ENCODE data around the gene HEATR3.

HEATR3 gene

DNA sequence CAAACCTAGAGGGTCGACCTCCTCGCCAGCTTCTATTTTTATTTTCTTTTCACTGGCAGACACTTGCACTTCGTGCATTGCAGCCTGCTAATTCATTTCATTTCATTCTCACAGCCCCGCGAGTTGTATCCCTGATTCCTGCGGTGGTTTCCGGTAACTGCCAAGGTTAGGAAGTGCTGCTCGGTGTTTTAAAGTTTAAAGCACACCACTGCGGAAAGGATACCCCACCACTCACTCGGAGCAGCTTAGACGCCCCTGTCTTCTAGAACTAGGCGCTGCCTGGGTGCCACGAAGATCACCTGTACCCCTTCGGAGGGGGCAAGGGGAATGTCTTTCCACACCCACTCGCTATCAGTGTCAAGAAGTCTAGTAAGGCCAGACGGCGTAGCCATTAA lies 40.2 kb upstream of the HEATR3 start:
- DNase-seq (ENCODE audit: low read depth): peak; percentile 23
- TF ChIP-seq, protein P1, sequence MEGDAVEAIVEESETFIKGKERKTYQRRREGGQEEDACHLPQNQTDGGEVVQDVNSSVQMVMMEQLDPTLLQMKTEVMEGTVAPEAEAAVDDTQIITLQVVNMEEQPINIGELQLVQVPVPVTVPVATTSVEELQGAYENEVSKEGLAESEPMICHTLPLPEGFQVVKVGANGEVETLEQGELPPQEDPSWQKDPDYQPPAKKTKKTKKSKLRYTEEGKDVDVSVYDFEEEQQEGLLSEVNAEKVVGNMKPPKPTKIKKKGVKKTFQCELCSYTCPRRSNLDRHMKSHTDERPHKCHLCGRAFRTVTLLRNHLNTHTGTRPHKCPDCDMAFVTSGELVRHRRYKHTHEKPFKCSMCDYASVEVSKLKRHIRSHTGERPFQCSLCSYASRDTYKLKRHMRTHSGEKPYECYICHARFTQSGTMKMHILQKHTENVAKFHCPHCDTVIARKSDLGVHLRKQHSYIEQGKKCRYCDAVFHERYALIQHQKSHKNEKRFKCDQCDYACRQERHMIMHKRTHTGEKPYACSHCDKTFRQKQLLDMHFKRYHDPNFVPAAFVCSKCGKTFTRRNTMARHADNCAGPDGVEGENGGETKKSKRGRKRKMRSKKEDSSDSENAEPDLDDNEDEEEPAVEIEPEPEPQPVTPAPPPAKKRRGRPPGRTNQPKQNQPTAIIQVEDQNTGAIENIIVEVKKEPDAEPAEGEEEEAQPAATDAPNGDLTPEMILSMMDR (IDR thresholded peaks at IDR 0.05; ENCODE audit: insufficient read depth, low read depth, low read length, missing control alignments): no peak
- H3K4me3 ChIP-seq (ENCODE audit: low read depth, low read length): peak overlapping the region; percentile 89

DNA sequence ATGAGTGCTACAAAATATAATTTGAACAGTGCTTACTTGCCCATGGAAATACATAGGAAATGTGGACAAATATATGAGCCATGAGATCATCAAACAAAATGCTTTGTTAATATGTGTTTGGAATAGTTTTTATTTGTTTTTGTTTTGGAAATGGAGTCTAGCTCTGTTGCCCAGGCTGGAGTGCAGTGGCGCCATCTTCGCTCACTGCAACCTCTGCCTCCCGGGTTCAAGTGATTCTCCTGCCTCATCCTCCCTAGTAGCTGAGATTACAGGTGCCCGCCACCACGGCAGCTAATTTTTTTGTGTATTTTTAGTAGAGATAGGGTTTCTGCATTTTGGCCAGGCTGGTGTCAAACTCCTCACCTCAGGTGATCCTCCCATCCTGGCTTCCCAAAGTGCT lies 37.9 kb upstream of the HEATR3 start:
- no peak overlapping the region for H3K4me3 ChIP-seq (ENCODE audit: low read depth, low read length)
- DNase-seq (ENCODE audit: low read depth): no peak
- TF ChIP-seq, protein P1 (IDR thresholded peaks at IDR 0.05; ENCODE audit: insufficient read depth, low read depth, low read length, missing control alignments): no peak

DNA sequence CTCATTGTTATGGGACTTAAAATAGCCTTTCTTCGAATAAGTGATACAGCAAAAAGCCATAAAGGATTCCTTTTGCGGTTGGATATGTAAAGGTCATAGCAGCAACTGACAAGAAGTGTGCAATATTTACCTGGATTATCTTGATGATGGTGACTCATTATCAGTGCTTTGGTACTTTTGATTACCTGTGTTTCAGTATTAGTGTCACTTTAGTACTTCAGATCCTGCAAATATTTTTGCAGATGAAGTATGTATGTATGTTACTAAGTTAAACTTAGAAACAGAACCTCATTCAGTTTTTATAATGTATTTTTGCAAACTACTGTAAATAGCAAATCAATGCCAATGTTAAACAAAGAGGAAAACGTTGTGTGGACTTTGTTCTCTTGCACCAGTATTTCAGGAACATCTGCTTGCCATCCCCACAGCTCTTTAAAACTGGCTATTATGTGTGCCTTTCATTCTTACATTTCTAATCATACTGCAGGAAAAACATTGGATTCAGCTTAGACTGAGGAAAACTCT lies 30.2 kb upstream of the HEATR3 start:
- H3K4me3 ChIP-seq (ENCODE audit: low read depth, low read length): no peak overlapping the region
- DNase-seq (ENCODE audit: low read depth): no peak
- TF ChIP-seq, protein P1 (IDR thresholded peaks at IDR 0.05; ENCODE audit: insufficient read depth, low read depth, low read length, missing control alignments): no peak

DNA sequence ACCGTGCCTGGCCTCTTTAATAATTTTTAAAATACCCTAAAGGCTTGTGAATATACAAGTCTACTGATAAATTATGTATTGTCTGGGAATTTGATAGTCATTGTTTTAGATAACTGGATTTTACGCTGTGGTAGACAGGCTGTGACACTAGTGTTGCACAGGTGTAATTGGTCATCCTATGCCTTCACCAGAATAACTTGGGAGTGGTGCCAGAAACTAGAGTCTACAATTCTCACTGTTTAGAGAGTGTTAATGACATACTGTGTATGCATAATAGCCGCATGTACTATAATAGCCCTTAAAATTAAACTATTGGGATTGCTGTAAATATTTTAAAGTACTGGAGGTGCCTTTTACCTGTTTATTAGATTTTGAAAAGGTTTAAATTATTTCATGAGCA lies 29.3 kb upstream of the HEATR3 start:
- H3K4me3 ChIP-seq (ENCODE audit: low read depth, low read length): no peak overlapping the region
- TF ChIP-seq, protein P1 (IDR thresholded peaks at IDR 0.05; ENCODE audit: insufficient read depth, low read depth, low read length, missing control alignments): no peak
- DNase-seq (ENCODE audit: low read depth): no peak

DNA sequence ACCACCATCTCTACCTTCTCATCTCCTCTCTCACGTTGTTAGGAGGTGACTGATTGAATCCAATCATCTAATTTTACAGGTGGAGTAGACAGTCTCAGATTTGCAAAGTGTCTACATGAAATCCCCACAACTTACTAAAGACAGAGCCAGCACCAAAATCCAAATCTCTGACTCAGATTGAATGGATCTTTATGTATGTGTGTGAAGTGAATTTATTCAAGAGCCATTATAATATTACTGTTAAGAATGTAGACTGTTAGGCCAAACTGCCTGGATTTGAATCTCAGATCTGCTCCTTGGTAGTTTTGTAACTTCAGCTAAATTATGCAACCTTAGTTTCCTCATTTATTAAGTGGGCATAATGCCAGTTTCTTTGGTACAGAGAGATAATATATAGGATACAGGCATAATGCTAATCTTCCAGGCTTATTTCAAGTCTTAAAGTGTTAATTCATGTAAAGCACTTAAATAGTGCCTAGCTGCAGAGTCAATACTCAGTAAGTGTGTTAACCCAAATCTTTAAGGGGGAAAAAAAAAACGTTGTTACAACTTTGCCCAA lies 28.0 kb upstream of the HEATR3 start:
- DNase-seq (ENCODE audit: low read depth): no peak
- TF ChIP-seq, protein P1 (IDR thresholded peaks at IDR 0.05; ENCODE audit: insufficient read depth, low read depth, low read length, missing control alignments): no peak
- no peak overlapping the region for H3K4me3 ChIP-seq (ENCODE audit: low read depth, low read length)

DNA sequence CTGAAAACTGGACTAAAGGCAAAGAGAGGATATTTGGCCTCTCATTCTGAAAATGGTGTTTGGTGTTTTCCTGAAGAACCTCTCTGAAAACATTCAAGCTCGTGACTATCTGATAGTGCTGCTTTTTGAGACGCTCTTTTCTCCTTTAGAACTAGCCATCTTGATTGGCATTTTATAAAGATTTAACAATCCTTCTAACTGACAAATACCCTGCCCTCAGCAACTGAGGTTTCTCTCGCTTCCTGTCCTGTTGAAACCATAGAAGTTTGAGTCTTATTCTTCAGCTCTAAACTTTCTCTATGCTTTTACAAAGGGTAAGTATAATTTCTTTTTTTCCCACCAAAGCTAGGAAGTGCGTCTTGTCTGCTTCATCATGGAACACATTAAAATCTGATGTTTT lies 27.5 kb upstream of the HEATR3 start:
- DNase-seq (ENCODE audit: low read depth): no peak
- no peak overlapping the region for H3K4me3 ChIP-seq (ENCODE audit: low read depth, low read length)
- TF ChIP-seq, protein P1 (IDR thresholded peaks at IDR 0.05; ENCODE audit: insufficient read depth, low read depth, low read length, missing control alignments): no peak
